GM23338 (cell line): ENCODE results near the gene CEPT1.
A peak's percentile ranks its signal among the peaks of the same experiment; 100 is the strongest.

Source experiments
- CREB1 ChIP-seq: fragments of 250-450 bp; sonication (Bioruptor Pico); IDR thresholded peaks from 2 replicates; pipeline ENCODE4 v1.5.0; 2020; ENCODE audit warnings: low read depth, mild to moderate bottlenecking, moderate library complexity
- ETS1 ChIP-seq: IDR thresholded peaks from 2 replicates; pipeline ENCODE4 v1.6.1; 2016; ENCODE audit warnings: antibody characterized with exemption
- EZH2 ChIP-seq: fragments of 200-600 bp; sonication (generic); IDR thresholded peaks from one replicate; pipeline ENCODE4 v1.8.0; 2017; ENCODE audit warnings: antibody characterized with exemption, mild to moderate bottlenecking, low read depth; ENCODE audit not compliant: unreplicated experiment
- EZH2phosphoT487 ChIP-seq: fragments of 200-600 bp; sonication (generic); IDR thresholded peaks from one replicate; pipeline ENCODE4 v1.8.1; 2018; ENCODE audit warnings: antibody characterized with exemption; ENCODE audit not compliant: unreplicated experiment
- JUNB ChIP-seq: IDR thresholded peaks from one replicate; pipeline ENCODE4 v1.6.1; 2016; ENCODE audit warnings: antibody characterized with exemption; ENCODE audit not compliant: unreplicated experiment
- NANOG ChIP-seq: IDR thresholded peaks from 2 replicates; pipeline ENCODE4 v1.6.1; 2016; ENCODE audit warnings: antibody characterized with exemption, borderline replicate concordance
- POLR2AphosphoS5 ChIP-seq: IDR thresholded peaks from 2 replicates; pipeline ENCODE4 v1.6.1; 2016; ENCODE audit warnings: antibody characterized with exemption, low read depth
- REST ChIP-seq: IDR thresholded peaks from one replicate; pipeline ENCODE4 v1.6.1; 2018; ENCODE audit warnings: antibody characterized with exemption; ENCODE audit not compliant: unreplicated experiment
- STAT1 ChIP-seq: IDR thresholded peaks from one replicate; pipeline ENCODE4 v1.6.1; 2016; ENCODE audit warnings: antibody characterized with exemption; ENCODE audit not compliant: unreplicated experiment
- ZNF114 ChIP-seq: fragments of 250-450 bp; sonication (Bioruptor Pico); IDR thresholded peaks from 2 replicates; pipeline ENCODE4 v1.5.0; 2020; ENCODE audit warnings: mild to moderate bottlenecking, moderate library complexity
- ZNF331 ChIP-seq: fragments of 250-450 bp; sonication (Bioruptor Pico); IDR thresholded peaks from 2 replicates; pipeline ENCODE4 v1.5.0; 2020; ENCODE audit warnings: low read depth, mild to moderate bottlenecking, moderate library complexity
- ZNF462 ChIP-seq: fragments of 250-450 bp; sonication (Bioruptor Pico); IDR thresholded peaks from 2 replicates; pipeline ENCODE4 v1.5.0; 2020; ENCODE audit warnings: mild to moderate bottlenecking, moderate library complexity
- TF ChIP-seq, protein P1 (sequence below), 2 experiments: fragments of 200-600 bp in 1 of 2; sonication (generic) in 1 of 2; conservative IDR thresholded peaks; 2 replicates each; pipeline versions ENCODE4 v1.5.1 to v1.6.1; 2016 to 2017; ENCODE audit warnings: antibody characterized with exemption in 2 of 2, low read depth in 2 of 2, mild to moderate bottlenecking in 2 of 2, moderate library complexity in 1 of 2

DNA sequence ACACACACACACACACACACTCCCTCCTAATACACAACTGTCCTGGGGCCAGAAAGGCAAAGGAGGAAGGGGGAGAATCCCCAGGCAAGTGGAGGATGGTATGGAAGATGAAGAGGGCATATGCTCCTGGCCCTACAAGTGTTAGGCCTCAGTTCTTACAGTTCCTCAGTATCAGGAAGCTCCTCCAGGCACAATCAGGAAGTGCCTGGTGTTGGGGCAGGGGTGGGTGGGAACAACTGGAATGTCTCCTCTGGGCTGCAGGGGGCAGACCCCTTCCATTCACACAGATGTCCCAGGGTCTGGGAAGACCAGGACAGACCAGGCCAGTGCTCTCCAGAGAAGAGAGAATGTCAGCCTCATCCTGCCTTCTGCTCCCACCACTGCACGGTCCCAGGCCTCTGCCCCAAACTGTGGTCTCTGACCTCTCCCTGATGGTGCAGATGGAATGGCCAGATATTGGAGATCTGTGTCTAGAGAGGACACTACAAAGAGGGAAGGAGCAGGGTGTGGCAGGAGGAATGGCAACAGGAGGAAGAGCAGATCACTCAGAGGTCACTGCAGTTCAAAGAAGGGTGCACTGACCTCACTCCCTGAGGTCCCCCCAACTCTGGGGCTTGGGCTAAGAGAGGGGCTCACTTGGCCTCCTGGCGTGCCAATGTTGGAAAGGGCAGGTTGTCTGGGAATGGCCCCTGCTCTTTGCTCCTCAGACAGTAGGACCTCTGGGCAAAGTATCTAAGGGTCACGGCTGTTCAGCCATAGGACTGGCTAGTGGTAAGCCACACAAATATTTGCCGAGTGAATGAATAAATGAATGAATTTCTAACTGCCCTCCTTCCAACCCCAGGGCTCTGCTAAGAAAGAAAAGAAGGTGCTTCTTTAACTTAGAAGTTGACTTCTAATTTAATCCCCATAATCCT lies 62.9 kb downstream of the CEPT1 start:
- TF ChIP-seq, protein P1, sequence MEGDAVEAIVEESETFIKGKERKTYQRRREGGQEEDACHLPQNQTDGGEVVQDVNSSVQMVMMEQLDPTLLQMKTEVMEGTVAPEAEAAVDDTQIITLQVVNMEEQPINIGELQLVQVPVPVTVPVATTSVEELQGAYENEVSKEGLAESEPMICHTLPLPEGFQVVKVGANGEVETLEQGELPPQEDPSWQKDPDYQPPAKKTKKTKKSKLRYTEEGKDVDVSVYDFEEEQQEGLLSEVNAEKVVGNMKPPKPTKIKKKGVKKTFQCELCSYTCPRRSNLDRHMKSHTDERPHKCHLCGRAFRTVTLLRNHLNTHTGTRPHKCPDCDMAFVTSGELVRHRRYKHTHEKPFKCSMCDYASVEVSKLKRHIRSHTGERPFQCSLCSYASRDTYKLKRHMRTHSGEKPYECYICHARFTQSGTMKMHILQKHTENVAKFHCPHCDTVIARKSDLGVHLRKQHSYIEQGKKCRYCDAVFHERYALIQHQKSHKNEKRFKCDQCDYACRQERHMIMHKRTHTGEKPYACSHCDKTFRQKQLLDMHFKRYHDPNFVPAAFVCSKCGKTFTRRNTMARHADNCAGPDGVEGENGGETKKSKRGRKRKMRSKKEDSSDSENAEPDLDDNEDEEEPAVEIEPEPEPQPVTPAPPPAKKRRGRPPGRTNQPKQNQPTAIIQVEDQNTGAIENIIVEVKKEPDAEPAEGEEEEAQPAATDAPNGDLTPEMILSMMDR (conservative IDR thresholded peaks at IDR 0.05; ENCODE audit: low read depth in 2 of 2) = peak in 1 of 2 experiments; percentile 41; a peak in 2 of 4 replicates
- TF ChIP-seq EZH2phosphoT487 (no peak), CREB1 (no peak), REST (no peak), ZNF114 (CRISPR knock-in tag) (no peak), JUNB (no peak), EZH2 (no peak), POLR2AphosphoS5 (no peak), ZNF331 (CRISPR knock-in tag) (no peak), NANOG (no peak), ETS1 (no peak), ZNF462 (no peak), STAT1 (no peak)
